CD4-positive, alpha-beta T cell (primary cell): ENCODE results near the gene BCDIN3D. TPM values are rescaled to one million over a fixed set of nuclear protein-coding genes. Genes with fewer than 3 reads are reported as not detected.

ENCODE experiments used
- ATAC-seq: fragments of 200-7000 bp; cut with Tn5 transposase; one replicate; pipeline ENCODE4 v1.10.0; 2022; ENCODE audit warnings: mild to moderate bottlenecking; ENCODE audit not compliant: poor library complexity
- CTCF ChIA-PET: fragments of 350-600 bp; sonication (Branson Sonifier 250); formaldehyde crosslinking; loops from one replicate; lab custom pipeline; 2021; ENCODE audit warnings: antibody characterized with exemption, inconsistent platforms; lab: Charles Lee
- POLR2A ChIA-PET: fragments of 350-600 bp; sonication (Branson Sonifier 250); formaldehyde crosslinking; loops from one replicate; lab custom pipeline; 2021; ENCODE audit warnings: antibody characterized with exemption, inconsistent platforms; lab: Charles Lee
- DNase-seq, 14 experiments: peaks; one replicate each; pipeline ENCODE4 v3.0.0-alpha.2; 2013 to 2020; ENCODE audit warnings: mixed read lengths in 2 of 14
- H3K27ac ChIP-seq, 2 donors: one replicate each; pipeline versions ENCODE4 v1.5.1 to v1.7.0; 2013; ENCODE audit warnings: low read length in 2 of 2, low read depth in 1 of 2, mild to moderate bottlenecking in 1 of 2
- H3K27me3 ChIP-seq, 2 experiments: 1 replicate in 1 of 2; 2 replicates in 1 of 2; pipeline versions ENCODE4 v1.6.1 to v1.7.0; 2013; ENCODE audit warnings: low read length in 2 of 2, control low read depth in 1 of 2, mild to moderate bottlenecking in 1 of 2, moderate library complexity in 1 of 2; ENCODE audit not compliant: insufficient read depth in 2 of 2, control insufficient read depth in 1 of 2
- H3K36me3 ChIP-seq: one replicate; pipeline ENCODE4 v1.6.1; 2013; ENCODE audit warnings: low read length, control low read depth; ENCODE audit not compliant: insufficient read depth
- H3K4me1 ChIP-seq: one replicate; pipeline ENCODE4 v1.6.1; 2013; ENCODE audit warnings: low read length, control low read depth; ENCODE audit not compliant: insufficient read depth
- H3K4me3 ChIP-seq: one replicate; pipeline ENCODE4 v1.5.1; 2013; ENCODE audit warnings: mild to moderate bottlenecking, low read length, moderate library complexity
- H3K9me3 ChIP-seq, 2 experiments: 1 replicate in 1 of 2; 2 replicates in 1 of 2; pipeline versions ENCODE4 v1.6.1 to v1.7.0; 2013; ENCODE audit warnings: low read length in 2 of 2, mild to moderate bottlenecking in 2 of 2, control low read depth in 1 of 2, moderate library complexity in 1 of 2; ENCODE audit not compliant: control insufficient read depth in 1 of 2, insufficient read depth in 1 of 2
- H3K27ac Mint-ChIP-seq: one replicate; pipeline ENCODE4 v1.8.0; 2020; ENCODE audit warnings: mixed read lengths
- H3K27me3 Mint-ChIP-seq: one replicate; pipeline ENCODE4 v1.8.0; 2021; ENCODE audit warnings: mixed read lengths
- H3K36me3 Mint-ChIP-seq: one replicate; pipeline ENCODE4 v1.8.0; 2021; ENCODE audit warnings: low read depth, mixed read lengths
- H3K4me1 Mint-ChIP-seq: one replicate; pipeline ENCODE4 v1.8.0; 2021; ENCODE audit warnings: low read depth, mixed read lengths
- H3K4me3 Mint-ChIP-seq: one replicate; pipeline ENCODE4 v1.8.0; 2020; ENCODE audit warnings: mild to moderate bottlenecking, mixed read lengths
- H3K9me3 Mint-ChIP-seq: one replicate; pipeline ENCODE4 v1.8.0; 2020; ENCODE audit warnings: mixed read lengths
- intact Hi-C, 2 experiments: fragments of 100-400 bp; cut with DNase I in 1 of 2; cut with micrococcal nuclease in 1 of 2; formaldehyde crosslinking; loops; one replicate each; pipeline versions ENCODE4 v1.15.1 to v1.9.0; 2023 to 2025; cut with DNase I, micrococcal nuclease
- total RNA-seq, 174 experiments: library from RNA in 2 of 174; stranded (reverse) in 2 of 174; gene quantifications; one replicate each; pipeline ENCODE4 v1.2.3 and lab custom pipeline; 2021 to 2026
- TF ChIP-seq, protein P1 (sequence below): fragments of 200-600 bp; IDR thresholded peaks from one replicate; pipeline ENCODE4 v1.8.0; 2022; ENCODE audit warnings: antibody characterized with exemption, mild to moderate bottlenecking

Gene BCDIN3D
- total RNA-seq, 2 experiments from 2014 or later = 2.8 to 3.9 TPM

GRCh38 chr12:49870501-49871262 lies 27.8 kb upstream of the BCDIN3D start:
- CTCF ChIA-PET = interaction anchor here (1.4 kb wide), 1 partner anchor 97 kb away, joined by 3 read pairs; no protein-coding TSS in a partner anchor
- intact Hi-C loops = no loop called here
- no peak overlapping the region for H3K27ac Mint-ChIP-seq
- DNase-seq (no peak), ATAC-seq (no peak)
- no peaks in the 10 kb centered on the region for H3K9me3 ChIP-seq
- POLR2A ChIA-PET = no interaction called here
- H3K4me1 Mint-ChIP-seq = no peaks in the 10 kb centered on the region
- H3K27me3 Mint-ChIP-seq = no peaks in the 10 kb centered on the region
- H3K36me3 Mint-ChIP-seq = no peaks in the 10 kb centered on the region
- H3K4me3 ChIP-seq = no peak overlapping the region
- no peak overlapping the region for H3K4me3 Mint-ChIP-seq
- peaks cover 0 to 3% of the 10 kb centered on the region in 2 experiments for H3K27me3 ChIP-seq
- no peak overlapping the region for H3K27ac ChIP-seq
- H3K36me3 ChIP-seq = no peaks in the 10 kb centered on the region
- H3K9me3 Mint-ChIP-seq = no peaks in the 10 kb centered on the region
- TF ChIP-seq, protein P1, sequence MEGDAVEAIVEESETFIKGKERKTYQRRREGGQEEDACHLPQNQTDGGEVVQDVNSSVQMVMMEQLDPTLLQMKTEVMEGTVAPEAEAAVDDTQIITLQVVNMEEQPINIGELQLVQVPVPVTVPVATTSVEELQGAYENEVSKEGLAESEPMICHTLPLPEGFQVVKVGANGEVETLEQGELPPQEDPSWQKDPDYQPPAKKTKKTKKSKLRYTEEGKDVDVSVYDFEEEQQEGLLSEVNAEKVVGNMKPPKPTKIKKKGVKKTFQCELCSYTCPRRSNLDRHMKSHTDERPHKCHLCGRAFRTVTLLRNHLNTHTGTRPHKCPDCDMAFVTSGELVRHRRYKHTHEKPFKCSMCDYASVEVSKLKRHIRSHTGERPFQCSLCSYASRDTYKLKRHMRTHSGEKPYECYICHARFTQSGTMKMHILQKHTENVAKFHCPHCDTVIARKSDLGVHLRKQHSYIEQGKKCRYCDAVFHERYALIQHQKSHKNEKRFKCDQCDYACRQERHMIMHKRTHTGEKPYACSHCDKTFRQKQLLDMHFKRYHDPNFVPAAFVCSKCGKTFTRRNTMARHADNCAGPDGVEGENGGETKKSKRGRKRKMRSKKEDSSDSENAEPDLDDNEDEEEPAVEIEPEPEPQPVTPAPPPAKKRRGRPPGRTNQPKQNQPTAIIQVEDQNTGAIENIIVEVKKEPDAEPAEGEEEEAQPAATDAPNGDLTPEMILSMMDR = no peak
- H3K4me1 ChIP-seq = peaks cover 5% of the 10 kb centered on the region

DNA sequence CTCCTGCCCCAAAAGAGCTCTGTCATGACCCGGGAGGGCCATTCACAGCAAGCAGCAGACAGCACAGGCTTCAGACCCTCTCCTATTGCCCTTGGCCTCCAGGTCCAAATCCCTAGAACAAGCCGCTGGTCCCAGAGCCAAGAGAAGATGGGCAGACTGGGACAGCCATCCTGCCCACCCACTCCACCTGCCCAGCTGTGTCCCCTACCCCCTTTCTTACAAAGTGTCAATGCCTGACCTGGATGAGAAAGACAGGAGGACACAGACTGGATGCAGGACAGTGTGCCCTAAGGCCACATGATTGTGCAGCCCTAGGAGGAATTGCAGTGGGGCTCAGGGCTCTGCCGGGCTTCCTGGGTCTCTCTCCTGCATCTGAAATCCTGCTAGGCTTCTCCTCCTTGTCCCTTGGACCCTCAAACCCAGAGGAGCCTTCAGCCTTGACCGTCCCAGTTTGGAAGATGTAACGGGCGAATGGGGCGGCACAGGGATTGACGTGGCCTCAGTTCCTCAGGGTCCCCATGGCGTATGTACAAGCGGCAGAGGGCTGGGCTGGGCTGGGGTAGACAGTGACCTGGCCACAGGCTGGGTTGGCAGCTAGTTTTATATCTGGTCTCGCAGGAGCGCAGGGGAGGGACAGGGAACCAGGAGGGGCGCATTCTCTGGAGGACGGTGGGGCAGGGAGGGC lies 27.1 kb upstream of the BCDIN3D start:
- H3K36me3 ChIP-seq = no peaks in the 10 kb centered on the region
- H3K9me3 ChIP-seq = no peaks in the 10 kb centered on the region
- intact Hi-C loops = loop anchor here in 1 of 2 experiments (5.0 kb wide), 1 partner anchor 187 kb away; the partner anchor contains the start of gene ASIC1
- H3K27me3 Mint-ChIP-seq = no peaks in the 10 kb centered on the region
- CTCF ChIA-PET = interaction anchor here (1.2 to 1.4 kb wide), 2 partner anchors 92 to 98 kb away, joined by 3 read pairs; no protein-coding TSS in a partner anchor
- peaks cover 0 to 3% of the 10 kb centered on the region in 2 experiments for H3K27me3 ChIP-seq
- H3K4me3 ChIP-seq = no peak overlapping the region
- DNase-seq = no peak
- TF ChIP-seq, protein P1 = no peak
- H3K27ac Mint-ChIP-seq = no peak overlapping the region
- no peak for ATAC-seq
- H3K4me1 Mint-ChIP-seq = no peaks in the 10 kb centered on the region
- H3K27ac ChIP-seq = no peak overlapping the region
- POLR2A ChIA-PET = no interaction called here
- H3K4me1 ChIP-seq = peaks cover 5% of the 10 kb centered on the region
- no peak overlapping the region for H3K4me3 Mint-ChIP-seq
- no peaks in the 10 kb centered on the region for H3K36me3 Mint-ChIP-seq
- no peaks in the 10 kb centered on the region for H3K9me3 Mint-ChIP-seq

- TF ChIP-seq, protein P1 = no peak
- Mint-ChIP-seq H3K36me3 (no peaks in the 10 kb centered on the region), H3K27me3 (no peaks in the 10 kb centered on the region), H3K9me3 (no peaks in the 10 kb centered on the region), H3K4me3 (no peak overlapping the region), H3K4me1 (no peaks in the 10 kb centered on the region), H3K27ac (no peak overlapping the region)
- ChIA-PET POLR2A (no interaction called here), CTCF (interaction anchor here (1.2 kb wide), 1 partner anchor 91 kb away, joined by 3 read pairs; no protein-coding TSS in a partner anchor)
- no peaks in the 10 kb centered on the region for H3K9me3 ChIP-seq
- H3K4me3 ChIP-seq = no peak overlapping the region
- H3K36me3 ChIP-seq = no peaks in the 10 kb centered on the region
- intact Hi-C loops = loop anchor here in 1 of 2 experiments (5.0 kb wide), 1 partner anchor 188 kb away; the partner anchor contains the start of gene ASIC1
- DNase-seq (no peak), ATAC-seq (no peak)
- peaks cover 5% of the 10 kb centered on the region for H3K4me1 ChIP-seq
- peaks cover 0 to 3% of the 10 kb centered on the region in 2 experiments for H3K27me3 ChIP-seq
- no peak overlapping the region for H3K27ac ChIP-seq
Observed at GRCh38 chr12:49868952-49869815, 26.3 kb upstream of the BCDIN3D start.
